Central memory CD8-positive, alpha-beta T cell (primary cell): ENCODE data around the gene DCUN1D3.

Source experiments
- ATAC-seq: fragments of 150-1000 bp; cut with Tn5 transposase; replicated peaks from 2 replicates; pipeline ENCODE4 v1.10.0; 2022; ENCODE audit warnings: mild to moderate bottlenecking, moderate FRiP score, moderate number of reproducible peaks; ENCODE audit not compliant: poor library complexity, severe bottlenecking; ENCODE audit errors: extremely low read depth
- DNase-seq, 2 donors: peaks; one replicate each; pipeline ENCODE4 v3.0.0; 2021; ENCODE audit warnings: low spot score in 2 of 2
- H3K27ac Mint-ChIP-seq: one replicate; pipeline ENCODE4 v1.8.0; 2022; ENCODE audit warnings: low read depth, mild to moderate bottlenecking, moderate library complexity, mixed read lengths
- H3K27me3 Mint-ChIP-seq: one replicate; pipeline ENCODE4 v1.8.0; 2022; ENCODE audit warnings: mixed read lengths
- H3K36me3 Mint-ChIP-seq: one replicate; pipeline ENCODE4 v1.8.0; 2022; ENCODE audit warnings: mild to moderate bottlenecking, moderate library complexity, mixed read lengths; ENCODE audit not compliant: insufficient read depth
- H3K4me1 Mint-ChIP-seq: one replicate; pipeline ENCODE4 v1.8.0; 2022; ENCODE audit warnings: mixed read lengths
- H3K4me3 Mint-ChIP-seq: one replicate; pipeline ENCODE4 v1.8.0; 2022; ENCODE audit warnings: mild to moderate bottlenecking, moderate library complexity, mixed read lengths
- H3K9me3 Mint-ChIP-seq: one replicate; pipeline ENCODE4 v1.8.0; 2022; ENCODE audit warnings: mixed read lengths

The DCUN1D3 gene

DNA sequence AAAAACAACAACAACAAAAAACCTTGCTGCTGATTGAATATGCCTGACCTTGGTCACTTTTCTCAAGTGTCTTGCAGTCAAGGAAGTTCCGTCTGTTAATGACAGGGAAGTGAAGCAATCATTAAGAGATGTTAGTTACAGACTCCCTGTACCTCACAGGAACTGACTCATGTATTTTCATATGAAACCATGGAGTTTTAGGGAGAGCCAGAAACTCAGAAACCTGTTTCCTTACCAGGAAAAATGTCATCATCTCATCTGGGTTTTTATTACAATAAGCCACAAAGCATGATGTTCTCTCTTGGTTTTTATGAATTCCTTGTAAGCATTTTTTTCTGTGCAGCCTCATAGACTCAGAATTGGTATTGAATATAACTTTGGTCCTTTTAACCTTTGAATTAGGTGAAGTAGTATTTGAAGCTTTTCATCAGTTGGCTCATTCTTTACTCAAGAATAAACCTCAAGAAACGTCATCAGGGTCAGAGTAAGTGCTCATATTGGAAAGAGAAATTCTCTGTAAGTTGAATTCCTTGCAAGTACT lies 10.7 kb upstream of the DCUN1D3 start:
- Mint-ChIP-seq H3K9me3 (no peaks in the 10 kb centered on the region), H3K27ac (no peak overlapping the region), H3K36me3 (peaks cover 2% of the 10 kb centered on the region), H3K4me1 (peaks cover 16% of the 10 kb centered on the region), H3K4me3 (no peak overlapping the region), H3K27me3 (no peaks in the 10 kb centered on the region)
- DNase-seq (no peak), ATAC-seq (no peak)

GRCh38 chr16:20906341-20907255 lies 6.4 kb upstream of the DCUN1D3 start:
- Mint-ChIP-seq H3K4me1 (peaks cover 48% of the 10 kb centered on the region), H3K36me3 (peaks cover 2% of the 10 kb centered on the region), H3K9me3 (no peaks in the 10 kb centered on the region), H3K27me3 (no peaks in the 10 kb centered on the region), H3K27ac (peak overlapping the region; percentile 1), H3K4me3 (no peak overlapping the region)
- DNase-seq (no peak), ATAC-seq (no peak)

DNA sequence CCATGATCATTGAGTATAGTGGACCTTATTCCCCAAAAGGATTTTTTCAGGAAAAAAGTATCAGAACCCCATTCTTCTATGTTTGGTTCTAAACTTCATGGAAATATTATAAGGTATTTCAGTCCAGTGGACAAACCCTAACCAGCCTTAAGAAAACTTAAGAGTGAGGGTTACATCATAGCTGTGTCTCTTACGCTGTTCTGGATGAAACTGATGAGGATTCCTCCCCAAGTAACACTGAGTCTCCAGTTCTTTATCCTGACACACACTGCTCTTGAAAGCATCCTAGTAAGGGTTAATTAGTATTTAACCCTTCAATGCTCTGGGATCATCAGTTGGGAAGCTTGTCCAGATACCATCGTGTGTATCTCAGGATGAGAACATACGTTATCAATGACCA lies 5.4 kb upstream of the DCUN1D3 start:
- Mint-ChIP-seq H3K27me3 (no peaks in the 10 kb centered on the region), H3K4me3 (no peak overlapping the region), H3K36me3 (peaks cover 11% of the 10 kb centered on the region), H3K9me3 (no peaks in the 10 kb centered on the region), H3K4me1 (peaks cover 53% of the 10 kb centered on the region), H3K27ac (no peak overlapping the region)
- DNase-seq (no peak), ATAC-seq (no peak)

DNA sequence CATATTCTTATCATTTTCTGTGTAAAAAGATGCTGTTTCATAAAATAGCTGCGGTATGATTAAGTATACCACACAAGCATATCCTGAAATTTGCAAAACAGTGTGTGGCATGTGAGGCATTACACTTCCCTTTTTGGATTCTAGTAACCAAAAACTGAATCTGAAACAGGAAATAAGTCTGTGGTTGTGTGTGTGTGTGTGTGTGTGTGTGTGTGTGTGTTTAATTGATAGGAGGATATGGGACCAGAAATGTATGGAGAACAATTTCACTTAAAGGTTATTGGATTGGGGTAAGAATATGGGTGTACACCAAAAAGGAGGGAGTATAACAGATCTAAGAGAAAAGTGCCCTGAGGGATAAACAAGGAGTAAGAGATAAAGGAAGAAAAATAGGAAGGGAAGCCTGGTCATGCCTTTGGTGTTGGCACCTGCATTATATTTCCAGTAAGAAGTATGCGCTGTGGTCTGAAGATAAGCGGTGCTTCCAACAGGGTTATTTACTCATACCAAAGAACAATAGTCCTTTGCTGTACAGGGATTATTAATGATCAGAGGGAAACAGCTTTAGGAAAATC lies 4.4 kb upstream of the DCUN1D3 start:
- Mint-ChIP-seq H3K27me3 (no peaks in the 10 kb centered on the region), H3K4me3 (peak overlapping the region; percentile 4), H3K36me3 (peaks cover 21% of the 10 kb centered on the region), H3K4me1 (peaks cover 62% of the 10 kb centered on the region), H3K27ac (peak overlapping the region; percentile 54), H3K9me3 (no peaks in the 10 kb centered on the region)
- ATAC-seq (no peak), DNase-seq (no peak)

GRCh38 chr16:20903899-20904506 lies 3.8 kb upstream of the DCUN1D3 start:
- ATAC-seq, result no peak
- no peaks in the 10 kb centered on the region for H3K27me3 Mint-ChIP-seq
- H3K4me3 Mint-ChIP-seq, result peak overlapping the region; percentile 4
- peak overlapping the region; percentile 54 for H3K27ac Mint-ChIP-seq
- H3K4me1 Mint-ChIP-seq, result peaks cover 68% of the 10 kb centered on the region
- peaks cover 22% of the 10 kb centered on the region for H3K36me3 Mint-ChIP-seq
- H3K9me3 Mint-ChIP-seq, result no peaks in the 10 kb centered on the region
- DNase-seq, result no peak

- Mint-ChIP-seq H3K36me3 (peaks cover 25% of the 10 kb centered on the region), H3K4me3 (no peak overlapping the region), H3K27ac (peak overlapping the region; percentile 22), H3K4me1 (peaks cover 75% of the 10 kb centered on the region), H3K9me3 (no peaks in the 10 kb centered on the region), H3K27me3 (no peaks in the 10 kb centered on the region)
- no peak for ATAC-seq
- DNase-seq, result no peak
Observed at GRCh38 chr16:20903116-20903898, 3.1 kb upstream of the DCUN1D3 start.

DNA sequence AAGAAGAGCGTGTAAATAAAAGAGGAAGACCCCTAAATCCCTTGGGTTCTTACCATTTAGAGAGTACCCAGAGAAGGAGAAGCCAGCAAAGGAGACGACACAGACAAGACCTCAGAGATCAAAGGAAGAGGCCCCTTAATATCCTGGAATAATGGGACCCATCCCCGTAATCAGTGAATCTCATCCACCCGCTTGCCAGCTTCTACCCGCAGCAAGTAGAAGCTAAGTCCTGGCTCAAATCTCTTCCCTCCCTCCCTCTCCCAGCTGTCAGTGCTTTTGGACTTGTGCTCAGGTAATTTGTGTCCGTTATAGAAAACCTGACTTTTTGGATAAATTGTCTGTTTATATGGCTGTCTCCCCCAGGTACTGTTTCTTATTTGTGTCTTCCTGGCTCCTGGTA lies 2.3 kb upstream of the DCUN1D3 start:
- Mint-ChIP-seq H3K27ac (peak overlapping the region; percentile 99), H3K36me3 (peaks cover 25% of the 10 kb centered on the region), H3K27me3 (no peaks in the 10 kb centered on the region), H3K9me3 (no peaks in the 10 kb centered on the region), H3K4me1 (peaks cover 76% of the 10 kb centered on the region), H3K4me3 (peak overlapping the region; percentile 91)
- ATAC-seq (no peak), DNase-seq (no peak)

DNA sequence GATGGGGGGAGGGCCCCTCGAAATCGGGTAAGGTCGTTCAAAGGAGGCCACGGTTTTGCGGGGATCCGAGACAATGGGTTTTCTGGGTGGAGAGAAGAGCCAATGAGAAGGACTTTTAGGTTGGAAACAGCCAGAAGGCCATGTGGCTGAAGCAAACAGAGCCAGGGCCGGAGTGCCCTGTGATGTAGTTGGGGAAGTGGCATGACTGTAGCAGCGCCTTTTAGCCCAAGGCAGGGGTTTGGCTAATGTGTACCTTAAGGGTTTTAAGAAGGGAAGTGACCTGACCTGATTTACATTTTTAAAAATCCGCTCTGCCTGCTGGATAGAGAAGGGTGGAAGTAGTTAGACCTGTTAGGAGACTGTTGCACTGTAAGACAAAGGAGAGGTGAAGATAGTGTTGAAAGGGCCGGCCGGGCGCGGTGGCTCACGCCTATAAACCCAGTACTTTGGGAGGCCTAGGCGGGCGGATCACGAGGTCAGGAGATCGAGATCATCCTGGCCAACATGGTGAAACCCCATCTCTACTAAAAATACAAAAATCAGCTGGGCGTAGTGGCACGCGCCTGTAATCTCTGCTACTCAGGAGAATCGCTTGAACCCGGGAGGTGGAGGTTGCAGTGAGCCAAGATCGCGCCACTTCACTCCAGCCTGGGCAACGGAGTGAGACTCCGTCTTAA lies 1.4 kb upstream of the DCUN1D3 start:
- DNase-seq (peak in 1 of 2 donors; percentile 10), ATAC-seq (no peak)
- Mint-ChIP-seq H3K27ac (peak overlapping the region; percentile 99), H3K4me3 (peak overlapping the region; percentile 91), H3K9me3 (no peaks in the 10 kb centered on the region), H3K4me1 (peaks cover 75% of the 10 kb centered on the region), H3K36me3 (peaks cover 26% of the 10 kb centered on the region), H3K27me3 (no peaks in the 10 kb centered on the region)

DNA sequence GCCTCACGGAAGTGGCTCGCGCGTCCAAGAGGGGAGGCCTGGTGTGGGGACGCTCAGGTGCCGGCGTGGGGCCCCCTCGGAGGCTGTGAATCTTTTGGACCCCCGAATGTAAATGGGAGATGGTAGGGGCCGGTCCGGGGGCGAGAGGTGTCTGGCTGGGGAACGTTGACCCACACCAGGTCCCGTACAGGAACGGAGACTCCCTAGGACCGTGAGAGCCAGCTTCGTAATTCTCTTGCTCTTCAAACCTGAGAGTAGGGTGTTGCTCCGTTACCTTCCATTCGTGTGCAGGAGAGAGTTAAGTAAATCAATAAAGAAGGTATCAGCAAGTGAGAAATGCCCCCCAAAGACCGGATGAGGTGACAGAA lies 894 bp upstream of the DCUN1D3 start:
- ATAC-seq (peak; percentile 1), DNase-seq (no peak)
- H3K9me3 Mint-ChIP-seq, result no peaks in the 10 kb centered on the region
- H3K27me3 Mint-ChIP-seq, result no peaks in the 10 kb centered on the region
- H3K4me1 Mint-ChIP-seq, result peaks cover 73% of the 10 kb centered on the region
- peak overlapping the region; percentile 91 for H3K4me3 Mint-ChIP-seq
- peaks cover 26% of the 10 kb centered on the region for H3K36me3 Mint-ChIP-seq
- H3K27ac Mint-ChIP-seq, result peak overlapping the region; percentile 99

DNA sequence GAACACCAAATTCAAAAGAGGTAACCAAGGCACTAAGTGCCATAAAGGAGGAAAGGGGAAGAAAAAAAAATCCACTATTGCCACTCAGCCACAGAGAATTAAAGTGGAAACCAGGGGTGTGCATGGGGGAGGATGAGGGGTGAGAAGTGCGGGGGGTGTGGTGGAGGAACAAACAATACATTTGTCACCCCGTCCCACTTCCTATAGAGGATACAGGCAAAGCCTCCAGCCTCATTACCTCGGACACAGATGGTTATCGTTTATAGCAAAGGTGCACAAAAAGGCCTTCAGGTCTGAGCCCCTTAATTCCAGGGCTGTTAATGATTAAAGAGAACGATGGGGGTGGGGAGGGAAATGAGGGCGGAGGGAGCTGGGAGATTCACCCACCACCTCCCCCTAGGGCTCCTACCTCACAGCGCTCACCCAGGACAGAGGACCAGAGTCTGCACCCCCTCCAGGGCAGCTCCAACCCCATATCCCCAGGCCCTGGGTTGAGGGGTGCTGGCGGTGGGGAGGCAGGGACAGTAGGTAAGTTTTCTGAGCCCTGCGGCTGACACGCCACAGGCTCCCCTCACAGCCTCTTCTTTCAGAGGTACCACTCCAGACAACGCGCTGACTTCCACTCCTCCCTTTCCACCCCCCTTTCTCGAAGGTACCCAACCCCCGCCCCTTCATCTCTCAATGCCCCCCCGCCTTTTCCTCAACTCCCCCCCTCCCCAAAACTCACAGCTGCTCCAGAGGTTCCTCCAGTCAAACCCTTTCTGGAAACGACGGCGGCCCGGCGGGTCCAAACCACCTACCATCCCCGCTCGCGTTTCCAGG lies 470 bp downstream of the DCUN1D3 start:
- peaks cover 66% of the 10 kb centered on the region for H3K4me1 Mint-ChIP-seq
- peak; percentile 20 to 21 for DNase-seq
- peak overlapping the region; percentile 99 for H3K27ac Mint-ChIP-seq
- no peaks in the 10 kb centered on the region for H3K9me3 Mint-ChIP-seq
- ATAC-seq, result peak; percentile 24
- H3K36me3 Mint-ChIP-seq, result peaks cover 26% of the 10 kb centered on the region
- H3K27me3 Mint-ChIP-seq, result no peaks in the 10 kb centered on the region
- peak overlapping the region; percentile 91 for H3K4me3 Mint-ChIP-seq

GRCh38 chr16:20899071-20899470 lies 1.1 kb downstream of the DCUN1D3 start:
- H3K27ac Mint-ChIP-seq, result peak overlapping the region; percentile 99
- no peak for DNase-seq
- peak overlapping the region; percentile 91 for H3K4me3 Mint-ChIP-seq
- H3K4me1 Mint-ChIP-seq, result peaks cover 60% of the 10 kb centered on the region
- H3K27me3 Mint-ChIP-seq, result no peaks in the 10 kb centered on the region
- H3K9me3 Mint-ChIP-seq, result no peaks in the 10 kb centered on the region
- no peak for ATAC-seq
- peaks cover 24% of the 10 kb centered on the region for H3K36me3 Mint-ChIP-seq
